Tibial nerve (tissue), 4 donors: ENCODE data around the gene EXOG.

Experiments used
- CTCF ChIP-seq, 5 experiments: fragments of 200-600 bp in 3 of 5; fragments of 450-650 bp in 2 of 5; sonication (generic) in 3 of 5; IDR thresholded peaks; one replicate each; pipeline ENCODE4 v1.5.1; 2016 to 2019; ENCODE audit warnings: antibody characterized with exemption in 5 of 5, mild to moderate bottlenecking in 3 of 5, moderate library complexity in 2 of 5
- EP300 ChIP-seq, 2 donors: sonication (generic); formaldehyde crosslinking; IDR thresholded peaks; one replicate each; pipeline ENCODE4 v1.6.1; 2017; ENCODE audit warnings: antibody characterized with exemption in 2 of 2, mild to moderate bottlenecking in 1 of 2

GRCh38 chr3:38465588-38466154 is 30.5 kb upstream of the EXOG start:
- TF ChIP-seq CTCF (IDR thresholded peaks at IDR 0.05): no peak
- no peak for TF ChIP-seq EP300 (IDR thresholded peaks at IDR 0.05)
